Measurements from ENCODE around the gene CREBZF. TPM values are rescaled to one million over a fixed set of nuclear protein-coding genes. Genes with fewer than 3 reads are reported as not detected.

The CREBZF gene
- total RNA-seq, 1 donor from 2014 or later = 27.4 TPM

DNA sequence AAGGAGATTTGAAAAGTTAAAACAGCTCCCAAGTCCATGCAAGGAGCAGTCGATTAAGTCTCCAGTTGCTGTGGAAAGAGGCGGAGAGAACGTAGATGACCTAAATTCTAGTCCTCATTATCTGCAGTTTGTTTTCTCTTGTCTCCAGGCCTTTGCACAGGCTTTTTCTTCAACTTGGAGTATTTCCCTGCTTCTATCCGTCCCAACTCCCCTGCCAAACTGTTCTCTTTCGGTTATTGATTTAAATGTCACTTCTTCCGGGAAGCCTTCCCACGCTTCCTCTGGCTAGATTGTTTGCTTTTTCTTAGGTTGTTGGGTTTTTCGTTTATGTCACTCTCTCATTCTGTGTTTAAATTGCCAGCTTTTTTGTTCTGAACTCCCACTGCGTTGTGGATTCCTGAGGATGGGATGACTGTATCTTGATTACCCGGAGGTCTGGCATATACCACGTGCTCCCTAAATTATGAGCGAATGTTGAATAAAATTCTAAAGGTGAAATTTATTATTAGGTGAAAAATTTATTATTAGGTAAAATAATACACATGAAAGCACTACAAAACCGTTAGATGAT lies 36.1 kb downstream of the CREBZF start:
- TF ChIP-seq, protein P1, sequence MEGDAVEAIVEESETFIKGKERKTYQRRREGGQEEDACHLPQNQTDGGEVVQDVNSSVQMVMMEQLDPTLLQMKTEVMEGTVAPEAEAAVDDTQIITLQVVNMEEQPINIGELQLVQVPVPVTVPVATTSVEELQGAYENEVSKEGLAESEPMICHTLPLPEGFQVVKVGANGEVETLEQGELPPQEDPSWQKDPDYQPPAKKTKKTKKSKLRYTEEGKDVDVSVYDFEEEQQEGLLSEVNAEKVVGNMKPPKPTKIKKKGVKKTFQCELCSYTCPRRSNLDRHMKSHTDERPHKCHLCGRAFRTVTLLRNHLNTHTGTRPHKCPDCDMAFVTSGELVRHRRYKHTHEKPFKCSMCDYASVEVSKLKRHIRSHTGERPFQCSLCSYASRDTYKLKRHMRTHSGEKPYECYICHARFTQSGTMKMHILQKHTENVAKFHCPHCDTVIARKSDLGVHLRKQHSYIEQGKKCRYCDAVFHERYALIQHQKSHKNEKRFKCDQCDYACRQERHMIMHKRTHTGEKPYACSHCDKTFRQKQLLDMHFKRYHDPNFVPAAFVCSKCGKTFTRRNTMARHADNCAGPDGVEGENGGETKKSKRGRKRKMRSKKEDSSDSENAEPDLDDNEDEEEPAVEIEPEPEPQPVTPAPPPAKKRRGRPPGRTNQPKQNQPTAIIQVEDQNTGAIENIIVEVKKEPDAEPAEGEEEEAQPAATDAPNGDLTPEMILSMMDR (IDR thresholded peaks at IDR 0.05) = no peak
- Mint-ChIP-seq H3K4me3 (ENCODE audit: unreplicated experiment) (peak overlapping the region; percentile 85), H3K4me1 (ENCODE audit: low read depth) (peaks cover 30% of the 10 kb centered on the region), H3K27ac (ENCODE audit: unreplicated experiment) (peak overlapping the region; percentile 95), H3K9me3 (ENCODE audit: low read depth) (no peaks in the 10 kb centered on the region), H3K27me3 (ENCODE audit: low read depth) (no peaks in the 10 kb centered on the region), H3K36me3 (ENCODE audit: low read depth) (no peaks in the 10 kb centered on the region)
- DNase-seq (ENCODE audit: low spot score) = no peak

DNA sequence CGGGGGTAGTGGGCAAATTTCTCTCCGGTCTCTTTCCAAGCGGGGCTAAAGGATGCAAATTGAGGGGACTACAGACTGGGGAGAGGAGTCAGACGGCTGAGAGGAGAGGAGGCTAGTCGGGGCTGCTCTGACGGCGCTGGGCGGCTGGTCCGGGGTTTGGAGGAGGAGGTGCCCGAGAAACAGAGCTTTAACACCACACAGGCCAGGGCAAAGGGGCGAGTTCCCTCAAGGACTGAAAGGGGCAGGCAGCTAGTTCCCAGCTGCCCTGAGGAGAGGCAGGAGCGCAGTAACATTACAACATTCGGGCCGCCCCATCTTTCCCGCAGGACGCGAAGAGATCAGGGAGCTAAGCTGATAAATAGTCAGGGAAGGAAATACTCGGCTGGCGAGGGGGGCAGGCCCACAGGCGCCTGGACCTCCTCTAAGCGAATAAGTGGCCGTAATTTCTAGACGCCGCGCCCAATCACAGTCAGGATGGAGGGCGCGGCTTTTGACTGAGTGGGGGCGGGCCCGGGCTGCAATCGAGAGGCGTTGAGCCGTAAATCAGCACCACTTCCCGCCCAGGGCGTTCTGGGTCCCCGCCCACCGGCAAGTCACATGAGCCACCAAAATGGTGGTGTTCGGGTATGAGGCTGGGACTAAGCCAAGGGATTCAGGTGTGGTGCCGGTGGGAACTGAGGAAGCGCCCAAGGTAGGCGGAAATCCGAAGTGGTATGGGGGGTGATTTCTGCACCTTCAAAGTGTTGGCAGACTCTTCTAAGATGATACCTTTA lies 36.7 kb downstream of the CREBZF start, which contains the start of gene TMEM126B:
Gene TMEM126B, plus strand, starts transcription at position 596 of the 773 bp plus-strand sequence. Its CDS starts 15 bp downstream, at position 611.
- Mint-ChIP-seq H3K4me3 (ENCODE audit: unreplicated experiment) (peak within 1 kb of the TSS; percentile 85), H3K36me3 (ENCODE audit: low read depth) (no peaks in the 10 kb centered on the region), H3K4me1 (ENCODE audit: low read depth) (peaks cover 30% of the 10 kb centered on the region), H3K9me3 (ENCODE audit: low read depth) (no peaks in the 10 kb centered on the region), H3K27ac (ENCODE audit: unreplicated experiment) (peak within 1 kb of the TSS; percentile 95), H3K27me3 (ENCODE audit: low read depth) (no peaks in the 10 kb centered on the region)
- TF ChIP-seq, protein P1 (IDR thresholded peaks at IDR 0.05) = no peak
- DNase-seq (ENCODE audit: low spot score) = peak; percentile 98

DNA sequence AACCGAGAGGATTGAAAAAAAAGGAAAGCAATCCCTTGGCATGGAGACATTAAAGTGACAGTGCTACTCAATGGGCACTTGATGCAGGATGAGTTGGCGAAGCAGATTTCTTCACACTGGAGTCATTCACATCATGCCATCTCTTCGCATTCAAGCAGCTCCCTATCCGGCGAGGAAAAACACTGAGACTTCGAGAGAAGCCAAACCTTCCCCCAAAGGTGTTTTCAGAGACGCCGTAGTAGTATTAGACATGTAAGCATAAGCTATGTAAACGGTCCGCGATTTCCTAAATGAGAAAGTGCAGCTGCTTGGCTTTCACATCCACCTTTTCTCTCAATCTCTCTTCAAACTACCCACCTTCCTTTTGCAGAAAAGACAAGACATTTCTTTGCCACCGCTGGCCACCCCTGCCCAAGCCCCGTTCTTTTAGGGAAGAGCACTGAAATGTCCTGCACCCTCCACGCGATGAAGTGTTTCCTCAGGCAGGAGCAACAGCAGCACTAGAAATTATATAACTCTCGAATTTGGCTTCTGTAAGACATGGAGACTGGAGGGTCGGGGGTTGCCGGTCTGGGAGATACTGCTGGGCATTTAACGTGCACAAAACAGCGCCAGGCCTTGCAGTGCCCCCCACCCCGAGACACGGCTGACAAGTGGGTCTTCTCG lies 37.5 kb downstream of the CREBZF start, which contains the start of gene DLG2:
Gene DLG2, minus strand, starts transcription at position 13 of the 666 bp plus-strand sequence.
- H3K4me1 Mint-ChIP-seq (ENCODE audit: low read depth) = peaks cover 30% of the 10 kb centered on the region
- no peaks in the 10 kb centered on the region for H3K36me3 Mint-ChIP-seq (ENCODE audit: low read depth)
- no peaks in the 10 kb centered on the region for H3K27me3 Mint-ChIP-seq (ENCODE audit: low read depth)
- no peak for DNase-seq (ENCODE audit: low spot score)
- H3K9me3 Mint-ChIP-seq (ENCODE audit: low read depth) = no peaks in the 10 kb centered on the region
- H3K27ac Mint-ChIP-seq (ENCODE audit: unreplicated experiment) = peak within 1 kb of the TSS; percentile 95
- TF ChIP-seq, protein P1 (IDR thresholded peaks at IDR 0.05) = no peak
- peak within 1 kb of the TSS; percentile 85 for H3K4me3 Mint-ChIP-seq (ENCODE audit: unreplicated experiment)

DNA sequence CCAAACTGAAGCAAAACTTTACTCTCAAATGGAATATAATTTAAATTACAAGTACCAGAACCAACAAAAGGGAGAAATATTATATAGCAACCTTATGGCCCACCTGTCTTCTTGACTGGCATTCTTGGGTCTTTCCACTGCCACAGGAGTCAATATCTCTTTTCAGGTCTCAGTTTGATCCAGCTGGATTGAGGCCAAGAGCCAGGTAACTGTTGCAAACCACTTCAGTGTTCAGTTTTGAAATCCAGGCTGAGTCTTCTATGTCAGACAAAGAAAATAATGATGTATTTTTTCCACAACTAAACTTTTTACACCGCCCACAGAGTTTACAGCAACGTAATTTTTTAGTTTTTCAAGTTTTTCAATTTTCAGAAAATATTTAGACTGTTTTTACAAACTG lies 38.4 kb downstream of the CREBZF start:
- H3K4me3 Mint-ChIP-seq (ENCODE audit: unreplicated experiment) = peak overlapping the region; percentile 85
- no peaks in the 10 kb centered on the region for H3K27me3 Mint-ChIP-seq (ENCODE audit: low read depth)
- TF ChIP-seq, protein P1 (IDR thresholded peaks at IDR 0.05) = no peak
- H3K27ac Mint-ChIP-seq (ENCODE audit: unreplicated experiment) = peak overlapping the region; percentile 95
- H3K36me3 Mint-ChIP-seq (ENCODE audit: low read depth) = no peaks in the 10 kb centered on the region
- no peak for DNase-seq (ENCODE audit: low spot score)
- H3K4me1 Mint-ChIP-seq (ENCODE audit: low read depth) = peaks cover 30% of the 10 kb centered on the region
- no peaks in the 10 kb centered on the region for H3K9me3 Mint-ChIP-seq (ENCODE audit: low read depth)

DNA sequence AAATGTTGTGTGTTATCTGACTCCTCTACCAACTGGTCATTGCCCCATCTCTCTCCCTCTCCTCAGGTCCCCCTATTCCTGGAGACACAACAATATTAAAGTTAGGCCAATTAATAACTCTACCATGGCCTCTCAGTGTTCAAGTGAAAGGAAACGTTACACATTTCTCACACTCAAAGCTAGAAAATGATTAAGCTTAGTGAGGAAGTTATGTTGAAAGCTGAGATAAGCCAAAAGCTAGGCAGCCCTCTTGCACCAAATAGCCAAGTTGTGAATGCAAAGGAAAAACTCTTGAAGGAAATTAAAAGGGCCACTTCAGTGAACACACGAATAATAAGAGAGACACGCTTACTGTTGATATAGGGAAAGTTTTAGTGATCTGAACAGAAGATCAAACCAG lies 44.7 kb downstream of the CREBZF start:
- Mint-ChIP-seq H3K4me1 (ENCODE audit: low read depth) (peaks cover 4% of the 10 kb centered on the region), H3K36me3 (ENCODE audit: low read depth) (peaks cover 2% of the 10 kb centered on the region), H3K9me3 (ENCODE audit: low read depth) (peaks cover 3% of the 10 kb centered on the region), H3K4me3 (ENCODE audit: unreplicated experiment) (no peak overlapping the region), H3K27ac (ENCODE audit: unreplicated experiment) (no peak overlapping the region), H3K27me3 (ENCODE audit: low read depth) (no peaks in the 10 kb centered on the region)
- TF ChIP-seq, protein P1 (IDR thresholded peaks at IDR 0.05) = no peak
- DNase-seq (ENCODE audit: low spot score) = no peak

Measured in chondrocyte (in vitro differentiated cells).